Measurements from ENCODE around the gene PDZRN3. TPM values are rescaled to one million over a fixed set of nuclear protein-coding genes. Genes with fewer than 3 reads are reported as not detected.

The PDZRN3 gene
- total and polyA plus RNA-seq, 2 experiments from 2014 or later = 42.9 to 60.5 TPM

GRCh38 chr3:73481888-73482287, 142.9 kb downstream of the PDZRN3 start:
- no peak for TF ChIP-seq EZH2 (IDR thresholded peaks at IDR 0.05; ENCODE audit: borderline replicate concordance)
- no peak for TF ChIP-seq CTCF (IDR thresholded peaks at IDR 0.05; ENCODE audit: poor library complexity)
- TF ChIP-seq EZH2phosphoT487 (IDR thresholded peaks at IDR 0.05; ENCODE audit: low read depth, severe bottlenecking, unreplicated experiment) = no peak
- Histone ChIP-seq H3K4me3 (no peak overlapping the region), H3K4me1 (ENCODE audit: insufficient read depth) (peaks cover 7% of the 10 kb centered on the region), H3K9me2 (replicated peaks; ENCODE audit: insufficient read depth) (no peaks in the 10 kb centered on the region), H3K36me3 (replicated peaks; ENCODE audit: insufficient read depth, low read depth) (no peaks in the 10 kb centered on the region), H3K27me3 (no peaks in the 10 kb centered on the region), H3K9me3 (ENCODE audit: low read depth) (no peaks in the 10 kb centered on the region), H3K79me2 (peaks cover 79% of the 10 kb centered on the region), H2AFZ (no peak overlapping the region), H3K27ac (no peak overlapping the region), H4K20me1 (ENCODE audit: insufficient read depth, poor library complexity, severe bottlenecking) (peaks cover 30% of the 10 kb centered on the region), H3K4me2 (no peak overlapping the region)
- no peak for DNase-seq (ENCODE audit: low spot score)
- 85% methylated on average over 3 of the region's 3 CpGs for WGBS (ENCODE audit: low lambda C conversion rate, missing lambda C conversion rate)

- no peak overlapping the region for H3K4me2 ChIP-seq
- H3K9me2 ChIP-seq (replicated peaks; ENCODE audit: insufficient read depth) = no peaks in the 10 kb centered on the region
- H3K4me1 ChIP-seq (ENCODE audit: insufficient read depth) = no peaks in the 10 kb centered on the region
- no peak overlapping the region for H3K27ac ChIP-seq
- H3K9me3 ChIP-seq (ENCODE audit: low read depth) = no peaks in the 10 kb centered on the region
- DNase-seq (ENCODE audit: low spot score) = no peak
- no peaks in the 10 kb centered on the region for H3K36me3 ChIP-seq (replicated peaks; ENCODE audit: insufficient read depth, low read depth)
- no peak overlapping the region for H3K4me3 ChIP-seq
- no peaks in the 10 kb centered on the region for H3K27me3 ChIP-seq
- H3K79me2 ChIP-seq = peaks cover 89% of the 10 kb centered on the region
- H2AFZ ChIP-seq = no peak overlapping the region
- peaks cover 30% of the 10 kb centered on the region for H4K20me1 ChIP-seq (ENCODE audit: insufficient read depth, poor library complexity, severe bottlenecking)
- WGBS (ENCODE audit: low lambda C conversion rate, missing lambda C conversion rate) = 85% methylated on average over 3 of the region's 3 CpGs
- TF ChIP-seq CTCF (IDR thresholded peaks at IDR 0.05; ENCODE audit: poor library complexity) (no peak), EZH2 (IDR thresholded peaks at IDR 0.05; ENCODE audit: borderline replicate concordance) (no peak), EZH2phosphoT487 (IDR thresholded peaks at IDR 0.05; ENCODE audit: low read depth, severe bottlenecking, unreplicated experiment) (no peak)
These were observed 144.5 kb downstream of the PDZRN3 start for GRCh38 chr3:73480187-73480672.

- Histone ChIP-seq H3K4me3 (no peak overlapping the region), H3K9me2 (replicated peaks; ENCODE audit: insufficient read depth) (no peaks in the 10 kb centered on the region), H3K4me1 (ENCODE audit: insufficient read depth) (peaks cover 4% of the 10 kb centered on the region), H2AFZ (no peak overlapping the region), H3K36me3 (replicated peaks; ENCODE audit: insufficient read depth, low read depth) (no peaks in the 10 kb centered on the region), H4K20me1 (ENCODE audit: insufficient read depth, poor library complexity, severe bottlenecking) (peaks cover 33% of the 10 kb centered on the region), H3K9me3 (ENCODE audit: low read depth) (no peaks in the 10 kb centered on the region), H3K4me2 (no peak overlapping the region), H3K79me2 (peaks cover 89% of the 10 kb centered on the region), H3K27ac (no peak overlapping the region), H3K27me3 (no peaks in the 10 kb centered on the region)
- TF ChIP-seq EZH2phosphoT487 (IDR thresholded peaks at IDR 0.05; ENCODE audit: low read depth, severe bottlenecking, unreplicated experiment) (no peak), EZH2 (IDR thresholded peaks at IDR 0.05; ENCODE audit: borderline replicate concordance) (no peak), CTCF (IDR thresholded peaks at IDR 0.05; ENCODE audit: poor library complexity) (no peak)
- DNase-seq (ENCODE audit: low spot score) = no peak
- 87% methylated on average over 5 of the region's 5 CpGs for WGBS (ENCODE audit: low lambda C conversion rate, missing lambda C conversion rate)
These were observed 145.4 kb downstream of the PDZRN3 start for GRCh38 chr3:73479325-73479724.

GRCh38 chr3:73478858-73479257, 145.9 kb downstream of the PDZRN3 start:
- Histone ChIP-seq H3K9me2 (replicated peaks; ENCODE audit: insufficient read depth) (no peaks in the 10 kb centered on the region), H3K4me3 (no peak overlapping the region), H3K27ac (no peak overlapping the region), H3K9me3 (ENCODE audit: low read depth) (no peaks in the 10 kb centered on the region), H3K4me1 (ENCODE audit: insufficient read depth) (peaks cover 5% of the 10 kb centered on the region), H2AFZ (no peak overlapping the region), H3K4me2 (no peak overlapping the region), H3K79me2 (peaks cover 85% of the 10 kb centered on the region), H3K36me3 (replicated peaks; ENCODE audit: insufficient read depth, low read depth) (no peaks in the 10 kb centered on the region), H3K27me3 (no peaks in the 10 kb centered on the region), H4K20me1 (ENCODE audit: insufficient read depth, poor library complexity, severe bottlenecking) (peaks cover 37% of the 10 kb centered on the region)
- DNase-seq (ENCODE audit: low spot score) = no peak
- TF ChIP-seq EZH2phosphoT487 (IDR thresholded peaks at IDR 0.05; ENCODE audit: low read depth, severe bottlenecking, unreplicated experiment) (no peak), EZH2 (IDR thresholded peaks at IDR 0.05; ENCODE audit: borderline replicate concordance) (no peak), CTCF (IDR thresholded peaks at IDR 0.05; ENCODE audit: poor library complexity) (no peak)
- 85% methylated on average over 1 of the region's 1 CpG for WGBS (ENCODE audit: low lambda C conversion rate, missing lambda C conversion rate)
